ENCODE results near the gene TEDDM1. TPM values are rescaled to one million over a fixed set of nuclear protein-coding genes. Genes with fewer than 3 reads are reported as not detected.

The TEDDM1 gene
- total and polyA plus RNA-seq, 2 donors (not counting 3 experiments of a cell fraction or from before 2014, with no cell fraction given), result not detected

DNA sequence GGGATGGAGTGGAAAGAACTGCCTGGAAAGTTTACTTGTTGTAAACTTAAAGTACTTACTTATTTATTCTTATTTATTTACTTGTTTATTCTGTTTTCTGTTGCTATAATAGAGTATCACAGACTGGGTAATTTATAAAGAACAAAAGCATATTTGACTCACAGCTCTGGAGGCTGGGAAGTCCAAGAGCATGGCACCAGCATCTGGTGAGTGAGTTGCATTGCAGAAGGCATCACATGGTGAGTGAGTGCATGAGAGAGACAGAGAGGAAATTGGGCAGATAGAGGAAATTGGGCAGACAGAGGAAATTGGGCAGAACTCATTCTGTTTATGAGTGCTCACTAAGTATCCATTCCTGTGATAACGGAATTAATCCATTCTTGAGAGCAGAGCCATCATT is 37.9 kb upstream of the TEDDM1 start:
- Histone ChIP-seq H3K27ac (ENCODE audit: insufficient read depth, low read depth, low read length) (no peak overlapping the region), H3K9me3 (replicated peaks; ENCODE audit: control insufficient read depth, insufficient read depth, low read length) (no peaks in the 10 kb centered on the region), H3K4me1 (ENCODE audit: control insufficient read depth, extremely low read depth, insufficient read depth, low read length) (no peaks in the 10 kb centered on the region), H3K27me3 (ENCODE audit: control insufficient read depth in 2 of 2, insufficient read depth in 2 of 2, low read length in 2 of 2) (no peaks in the 10 kb centered on the region), H3K36me3 (ENCODE audit: control insufficient read depth in 2 of 2, extremely low read depth in 1 of 2, insufficient read depth in 2 of 2, low read length in 2 of 2) (no peaks in the 10 kb centered on the region), H3K4me3 (replicated peaks in 1 of 3; ENCODE audit: insufficient read depth in 1 of 3, low read depth in 1 of 3, low read length in 3 of 3) (no peak overlapping the region), H3K9me1 (replicated peaks; ENCODE audit: control insufficient read depth, extremely low read depth, insufficient read depth, low read length) (no peaks in the 10 kb centered on the region), H3K4me2 (ENCODE audit: insufficient read depth, low read length) (no peak overlapping the region), H4K20me1 (replicated peaks; ENCODE audit: control insufficient read depth, extremely low read depth, insufficient read depth, low read length) (no peaks in the 10 kb centered on the region), H3K79me2 (ENCODE audit: control insufficient read depth, insufficient read depth, low read length) (no peaks in the 10 kb centered on the region), H2AFZ (ENCODE audit: low read depth, low read length) (no peak overlapping the region), H3K9ac (replicated peaks; ENCODE audit: extremely low read depth, insufficient read depth, low read length) (no peak overlapping the region)
- ChIA-PET POLR2A (no interaction called here), CTCF (no interaction called here)
- dilution Hi-C loops (cut with MboI; ENCODE audit: extremely low pct_ligation_motif_present, low sequenced_read_pairs), result no loop called here
- FAIRE-seq (no peak), DNase-seq (ENCODE audit: low read depth, low spot score) (no peak)
- TF ChIP-seq, protein P1, sequence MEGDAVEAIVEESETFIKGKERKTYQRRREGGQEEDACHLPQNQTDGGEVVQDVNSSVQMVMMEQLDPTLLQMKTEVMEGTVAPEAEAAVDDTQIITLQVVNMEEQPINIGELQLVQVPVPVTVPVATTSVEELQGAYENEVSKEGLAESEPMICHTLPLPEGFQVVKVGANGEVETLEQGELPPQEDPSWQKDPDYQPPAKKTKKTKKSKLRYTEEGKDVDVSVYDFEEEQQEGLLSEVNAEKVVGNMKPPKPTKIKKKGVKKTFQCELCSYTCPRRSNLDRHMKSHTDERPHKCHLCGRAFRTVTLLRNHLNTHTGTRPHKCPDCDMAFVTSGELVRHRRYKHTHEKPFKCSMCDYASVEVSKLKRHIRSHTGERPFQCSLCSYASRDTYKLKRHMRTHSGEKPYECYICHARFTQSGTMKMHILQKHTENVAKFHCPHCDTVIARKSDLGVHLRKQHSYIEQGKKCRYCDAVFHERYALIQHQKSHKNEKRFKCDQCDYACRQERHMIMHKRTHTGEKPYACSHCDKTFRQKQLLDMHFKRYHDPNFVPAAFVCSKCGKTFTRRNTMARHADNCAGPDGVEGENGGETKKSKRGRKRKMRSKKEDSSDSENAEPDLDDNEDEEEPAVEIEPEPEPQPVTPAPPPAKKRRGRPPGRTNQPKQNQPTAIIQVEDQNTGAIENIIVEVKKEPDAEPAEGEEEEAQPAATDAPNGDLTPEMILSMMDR (IDR thresholded peaks at IDR 0.05; ENCODE audit: extremely low read depth in 1 of 2, insufficient read depth in 1 of 2, low read depth in 1 of 2, low read length in 2 of 2), result no peak
- no peak for TF ChIP-seq MAX (IDR thresholded peaks at IDR 0.05; ENCODE audit: insufficient read depth, insufficient read length)
- no peak for TF ChIP-seq POLR2A (IDR thresholded peaks at IDR 0.05; ENCODE audit: low read depth, low read length)
- no peak for TF ChIP-seq JUN (IDR thresholded peaks at IDR 0.05; ENCODE audit: borderline replicate concordance, insufficient read depth, insufficient read length, low read depth)
- TF ChIP-seq MYC (IDR thresholded peaks at IDR 0.05; ENCODE audit: low read depth, low read length), result no peak
- TF ChIP-seq POLR2AphosphoS5 (IDR thresholded peaks at IDR 0.05; ENCODE audit: insufficient read depth, low read depth, low read length), result no peak
- TF ChIP-seq EZH2 (IDR thresholded peaks at IDR 0.05; ENCODE audit: borderline replicate concordance, low read depth, low read length, severe bottlenecking), result no peak
- no peak for TF ChIP-seq FOS (IDR thresholded peaks at IDR 0.05; ENCODE audit: borderline replicate concordance, insufficient read depth, low read length)
- no peak for TF ChIP-seq GATA2 (IDR thresholded peaks at IDR 0.05; ENCODE audit: insufficient read depth, insufficient read length, low read depth, low read length)
- no TSS peak for BruUV-seq (replicated peaks)
- intact Hi-C loops (cut with micrococcal nuclease), result no loop called here

Measured in endothelial cell of umbilical vein (primary cell).